HCT116 (cell line): ENCODE measurements around the gene ESRRG. TPM values are rescaled to one million over a fixed set of nuclear protein-coding genes. Genes with fewer than 3 reads are reported as not detected.

ENCODE experiments used
- ATAC-seq: fragments of 200-7000 bp; cut with Tn5 transposase; 2 replicates; pipeline ENCODE4 v1.9.1; 2020; ENCODE audit warnings: mild to moderate bottlenecking, moderate library complexity
- BruUV-seq: library from RNA; stranded (reverse); fragments of 400-500 nt; replicated peaks from 2 replicates; lab custom pipeline; 2021; lab: Mats Ljungman, UMichigan
- CTCF ChIA-PET: fragments of 300-600 bp; sonication (Branson Sonifier 250); formaldehyde crosslinking; loops from one replicate; lab custom pipeline; 2021; ENCODE audit warnings: antibody characterized with exemption; lab: Charles Lee
- POLR2A ChIA-PET: fragments of 300-600, 350-600 bp; sonication (Branson Sonifier 250); formaldehyde crosslinking; loops from one replicate; lab custom pipeline; 2021; ENCODE audit warnings: antibody characterized with exemption; lab: Charles Lee
- RAD21 ChIA-PET, 2 experiments: fragments of 300-600 bp; sonication (Branson Sonifier 250); formaldehyde crosslinking; loops; one replicate each; lab custom pipeline; 2023; ENCODE audit warnings: low total read pairs in 2 of 2; ENCODE audit not compliant: uncharacterized antibody in 2 of 2, unreplicated experiment in 2 of 2, low non-redundant PET in 1 of 2; lab: Charles Lee
- DNase-seq: peaks from one replicate; pipeline ENCODE4 v3.0.0-alpha.2; 2010; ENCODE audit warnings: low read depth, low spot score
- H2AFZ ChIP-seq: fragments of 200-600 bp; shearing (Covaris generic), sonication (generic); 2 replicates; pipeline ENCODE4 v1.6.1; 2017; ENCODE audit warnings: low read depth, mixed run types, mixed read lengths, antibody characterized with exemption, low read length; ENCODE audit not compliant: poor library complexity, severe bottlenecking
- H3K27ac ChIP-seq: 2 replicates; pipeline ENCODE4 v1.5.1; 2012; ENCODE audit warnings: low read depth, low read length
- H3K27me3 ChIP-seq: fragments of 200-600 bp; sonication (generic); 2 replicates; pipeline ENCODE4 v1.6.1; 2016; ENCODE audit warnings: mixed run types, low read length, mixed read lengths; ENCODE audit not compliant: insufficient read depth
- H3K36me3 ChIP-seq, 2 experiments: fragments of 200-500 bp in 1 of 2; fragments of 200-600 bp in 1 of 2; sonication (Bioruptor generic) in 1 of 2; sonication (generic) in 1 of 2; 2 replicates each; pipeline versions ENCODE4 v1.5.1 to v1.6.1; 2014 to 2016; ENCODE audit warnings: low read length in 2 of 2, inconsistent platforms in 1 of 2, mixed read lengths in 1 of 2, mixed run types in 1 of 2; ENCODE audit not compliant: insufficient read depth in 2 of 2, control insufficient read depth in 1 of 2
- H3K4me1 ChIP-seq, 2 experiments: fragments of 200-600 bp in 1 of 2; sonication (generic) in 1 of 2; 2 replicates each; pipeline versions ENCODE4 v1.5.1 to v1.6.1; 2012 to 2017; ENCODE audit warnings: low read length in 2 of 2, inconsistent platforms in 1 of 2, mild to moderate bottlenecking in 1 of 2, mixed read lengths in 1 of 2, mixed run types in 1 of 2, moderate library complexity in 1 of 2; ENCODE audit not compliant: insufficient read depth in 2 of 2, control insufficient read depth in 1 of 2
- H3K4me2 ChIP-seq: fragments of 200-600 bp; sonication (generic); 2 replicates; pipeline ENCODE4 v1.6.1; 2017; ENCODE audit warnings: mixed run types, low read length, mixed read lengths
- H3K4me3 ChIP-seq, 2 experiments: fragments of 200-600 bp in 1 of 2; sonication (generic) in 1 of 2; replicated peaks in 1 of 2; 2 replicates each; pipeline ENCODE4 v1.5.1; 2011 to 2016; ENCODE audit warnings: low read length in 2 of 2, control low read depth in 1 of 2, low read depth in 1 of 2, mild to moderate bottlenecking in 1 of 2, mixed read lengths in 1 of 2, mixed run types in 1 of 2
- H3K79me2 ChIP-seq: fragments of 200-600 bp; sonication (generic); 2 replicates; pipeline ENCODE4 v1.6.1; 2017; ENCODE audit warnings: mild to moderate bottlenecking, mixed run types, low read length, moderate library complexity, mixed read lengths; ENCODE audit not compliant: insufficient read depth
- H3K9ac ChIP-seq: fragments of 200-600 bp; sonication (generic); 2 replicates; pipeline ENCODE4 v1.6.1; 2016; ENCODE audit warnings: low read length, mixed read lengths
- H3K9me2 ChIP-seq: fragments of 200-600 bp; sonication (generic), shearing (Covaris generic); 2 replicates; pipeline ENCODE4 v1.6.1; 2017; ENCODE audit warnings: mixed run types, mild to moderate bottlenecking, moderate library complexity; ENCODE audit not compliant: insufficient read depth
- H3K9me3 ChIP-seq, 2 experiments: fragments of 200-500 bp in 1 of 2; fragments of 200-600 bp in 1 of 2; sonication (Bioruptor generic) in 1 of 2; sonication (generic) in 1 of 2; 2 replicates each; pipeline ENCODE4 v1.6.1; 2014 to 2017; ENCODE audit warnings: low read length in 2 of 2, mixed read lengths in 2 of 2, inconsistent platforms in 1 of 2, low read depth in 1 of 2, mild to moderate bottlenecking in 1 of 2, mixed run types in 1 of 2, moderate library complexity in 1 of 2; ENCODE audit not compliant: control insufficient read depth in 1 of 2, insufficient read depth in 1 of 2
- H4K20me1 ChIP-seq: fragments of 200-600 bp; sonication (generic), shearing (Covaris generic); 2 replicates; pipeline ENCODE4 v1.6.1; 2017; ENCODE audit warnings: mixed run types, mild to moderate bottlenecking, moderate library complexity; ENCODE audit not compliant: insufficient read depth
- ATF3 ChIP-seq: IDR thresholded peaks from 2 replicates; pipeline ENCODE4 v1.6.1; 2012
- CBX3 ChIP-seq: IDR thresholded peaks from 2 replicates; pipeline ENCODE4 v1.6.1; 2012; ENCODE audit warnings: low read depth
- CEBPB ChIP-seq: IDR thresholded peaks from 2 replicates; pipeline ENCODE4 v1.6.1; 2012; ENCODE audit warnings: low read depth
- EGR1 ChIP-seq: IDR thresholded peaks from 2 replicates; pipeline ENCODE4 v1.6.1; 2012; ENCODE audit warnings: low read depth
- ELF1 ChIP-seq: IDR thresholded peaks from 2 replicates; pipeline ENCODE4 v1.6.1; 2012; ENCODE audit warnings: low read depth, borderline replicate concordance
- EZH2phosphoT487 ChIP-seq: fragments of 200-600 bp; IDR thresholded peaks from 2 replicates; pipeline ENCODE4 v1.6.1; 2018; ENCODE audit warnings: antibody characterized with exemption, borderline replicate concordance
- POLR2A ChIP-seq: IDR thresholded peaks from 2 replicates; pipeline ENCODE4 v1.7.0; 2011; ENCODE audit warnings: borderline replicate concordance; ENCODE audit not compliant: insufficient read depth, insufficient read length; ENCODE audit errors: extremely low read depth
- POLR2AphosphoS5 ChIP-seq: IDR thresholded peaks from 2 replicates; pipeline ENCODE4 v1.6.1; 2011; ENCODE audit warnings: mild to moderate bottlenecking, low read depth, low read length, moderate library complexity
- RAD21 ChIP-seq: IDR thresholded peaks from 2 replicates; pipeline ENCODE4 v1.6.1; 2012; ENCODE audit warnings: low read depth, mild to moderate bottlenecking
- SIN3A ChIP-seq: IDR thresholded peaks from 2 replicates; pipeline ENCODE4 v1.6.1; 2012; ENCODE audit warnings: low read depth
- YY1 ChIP-seq: IDR thresholded peaks from 2 replicates; pipeline ENCODE4 v1.6.1; 2011; ENCODE audit warnings: low read length, low read depth, moderate library complexity, mild to moderate bottlenecking; ENCODE audit not compliant: insufficient replicate concordance; ENCODE audit errors: extremely low read depth
- ZBTB33 ChIP-seq: IDR thresholded peaks from 2 replicates; pipeline ENCODE4 v1.6.1; 2011; ENCODE audit warnings: mild to moderate bottlenecking, low read length, moderate library complexity; ENCODE audit not compliant: insufficient replicate concordance; ENCODE audit errors: extremely low read depth
- ZFX ChIP-seq: fragments of 450-650 bp; IDR thresholded peaks from 2 replicates; pipeline ENCODE4 v1.6.1; 2017
- intact Hi-C: fragments of 100-400 bp; cut with micrococcal nuclease; formaldehyde crosslinking; loops from 2 replicates; pipeline ENCODE4 v1.10.0; 2022
- total RNA-seq: library from RNA; stranded (reverse); gene quantifications from one replicate; pipeline ENCODE4 v1.2.1, GENCODE V29; 2021; ENCODE audit not compliant: unreplicated experiment
- TF ChIP-seq, protein P1 (sequence below): IDR thresholded peaks from 2 replicates; pipeline ENCODE4 v1.6.1; 2012; ENCODE audit warnings: low read depth
- TF ChIP-seq, protein P2 (sequence below), 3 experiments: fragments of 200-600 bp in 1 of 3; sonication (generic) in 1 of 3; IDR thresholded peaks in 2 of 3; conservative IDR thresholded peaks in 1 of 3; 2 replicates each; pipeline ENCODE4 v1.5.1; 2012 to 2017; ENCODE audit warnings: low read depth in 2 of 3, low read length in 2 of 3, antibody characterized with exemption in 1 of 3, borderline replicate concordance in 1 of 3, control low read depth in 1 of 3, mild to moderate bottlenecking in 1 of 3, mixed read lengths in 1 of 3, mixed run types in 1 of 3, moderate library complexity in 1 of 3; ENCODE audit not compliant: insufficient read depth in 1 of 3
- TF ChIP-seq, protein P3 (sequence below): IDR thresholded peaks from 2 replicates; pipeline ENCODE4 v1.6.1; 2012

Gene ESRRG
- total RNA-seq, 1 experiment from 2014 or later, result not detected

- no peak for ATAC-seq
- H3K4me3 ChIP-seq, result no peak overlapping the region
- no peak overlapping the region for H3K27ac ChIP-seq
- no peak overlapping the region for H2AFZ ChIP-seq
- no peaks in the 10 kb centered on the region for H3K79me2 ChIP-seq
- no peaks in the 10 kb centered on the region; a peak in 2 of 4 replicates for H3K9me3 ChIP-seq
- POLR2A ChIA-PET, result no interaction called here
- CTCF ChIA-PET, result no interaction called here
- TF ChIP-seq EGR1 (no peak), EZH2phosphoT487 (no peak), POLR2AphosphoS5 (no peak), POLR2A (no peak), RAD21 (no peak), ATF3 (no peak), ELF1 (no peak), CEBPB (no peak), CBX3 (no peak), SIN3A (no peak), YY1 (no peak), ZBTB33 (no peak), ZFX (no peak)
- TF ChIP-seq, protein P1, sequence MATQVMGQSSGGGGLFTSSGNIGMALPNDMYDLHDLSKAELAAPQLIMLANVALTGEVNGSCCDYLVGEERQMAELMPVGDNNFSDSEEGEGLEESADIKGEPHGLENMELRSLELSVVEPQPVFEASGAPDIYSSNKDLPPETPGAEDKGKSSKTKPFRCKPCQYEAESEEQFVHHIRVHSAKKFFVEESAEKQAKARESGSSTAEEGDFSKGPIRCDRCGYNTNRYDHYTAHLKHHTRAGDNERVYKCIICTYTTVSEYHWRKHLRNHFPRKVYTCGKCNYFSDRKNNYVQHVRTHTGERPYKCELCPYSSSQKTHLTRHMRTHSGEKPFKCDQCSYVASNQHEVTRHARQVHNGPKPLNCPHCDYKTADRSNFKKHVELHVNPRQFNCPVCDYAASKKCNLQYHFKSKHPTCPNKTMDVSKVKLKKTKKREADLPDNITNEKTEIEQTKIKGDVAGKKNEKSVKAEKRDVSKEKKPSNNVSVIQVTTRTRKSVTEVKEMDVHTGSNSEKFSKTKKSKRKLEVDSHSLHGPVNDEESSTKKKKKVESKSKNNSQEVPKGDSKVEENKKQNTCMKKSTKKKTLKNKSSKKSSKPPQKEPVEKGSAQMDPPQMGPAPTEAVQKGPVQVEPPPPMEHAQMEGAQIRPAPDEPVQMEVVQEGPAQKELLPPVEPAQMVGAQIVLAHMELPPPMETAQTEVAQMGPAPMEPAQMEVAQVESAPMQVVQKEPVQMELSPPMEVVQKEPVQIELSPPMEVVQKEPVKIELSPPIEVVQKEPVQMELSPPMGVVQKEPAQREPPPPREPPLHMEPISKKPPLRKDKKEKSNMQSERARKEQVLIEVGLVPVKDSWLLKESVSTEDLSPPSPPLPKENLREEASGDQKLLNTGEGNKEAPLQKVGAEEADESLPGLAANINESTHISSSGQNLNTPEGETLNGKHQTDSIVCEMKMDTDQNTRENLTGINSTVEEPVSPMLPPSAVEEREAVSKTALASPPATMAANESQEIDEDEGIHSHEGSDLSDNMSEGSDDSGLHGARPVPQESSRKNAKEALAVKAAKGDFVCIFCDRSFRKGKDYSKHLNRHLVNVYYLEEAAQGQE, result no peak
- TF ChIP-seq, protein P2, sequence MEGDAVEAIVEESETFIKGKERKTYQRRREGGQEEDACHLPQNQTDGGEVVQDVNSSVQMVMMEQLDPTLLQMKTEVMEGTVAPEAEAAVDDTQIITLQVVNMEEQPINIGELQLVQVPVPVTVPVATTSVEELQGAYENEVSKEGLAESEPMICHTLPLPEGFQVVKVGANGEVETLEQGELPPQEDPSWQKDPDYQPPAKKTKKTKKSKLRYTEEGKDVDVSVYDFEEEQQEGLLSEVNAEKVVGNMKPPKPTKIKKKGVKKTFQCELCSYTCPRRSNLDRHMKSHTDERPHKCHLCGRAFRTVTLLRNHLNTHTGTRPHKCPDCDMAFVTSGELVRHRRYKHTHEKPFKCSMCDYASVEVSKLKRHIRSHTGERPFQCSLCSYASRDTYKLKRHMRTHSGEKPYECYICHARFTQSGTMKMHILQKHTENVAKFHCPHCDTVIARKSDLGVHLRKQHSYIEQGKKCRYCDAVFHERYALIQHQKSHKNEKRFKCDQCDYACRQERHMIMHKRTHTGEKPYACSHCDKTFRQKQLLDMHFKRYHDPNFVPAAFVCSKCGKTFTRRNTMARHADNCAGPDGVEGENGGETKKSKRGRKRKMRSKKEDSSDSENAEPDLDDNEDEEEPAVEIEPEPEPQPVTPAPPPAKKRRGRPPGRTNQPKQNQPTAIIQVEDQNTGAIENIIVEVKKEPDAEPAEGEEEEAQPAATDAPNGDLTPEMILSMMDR (IDR thresholded peaks at IDR 0.05 in 2 of 3, conservative IDR thresholded peaks at IDR 0.05 in 1 of 3; ENCODE audit: borderline replicate concordance in 1 of 3, insufficient read depth in 1 of 3, low read depth in 2 of 3, low read length in 2 of 3), result no peak
- TF ChIP-seq, protein P3, sequence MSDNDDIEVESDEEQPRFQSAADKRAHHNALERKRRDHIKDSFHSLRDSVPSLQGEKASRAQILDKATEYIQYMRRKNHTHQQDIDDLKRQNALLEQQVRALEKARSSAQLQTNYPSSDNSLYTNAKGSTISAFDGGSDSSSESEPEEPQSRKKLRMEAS, result no peak
- H3K9ac ChIP-seq, result no peak overlapping the region
- H3K36me3 ChIP-seq, result no peaks in the 10 kb centered on the region
- intact Hi-C loops, result no loop called here
- no peaks in the 10 kb centered on the region for H3K27me3 ChIP-seq
- BruUV-seq, result no TSS peak
- DNase-seq, result no peak
- no peak overlapping the region for H3K4me2 ChIP-seq
- H3K9me2 ChIP-seq, result no peaks in the 10 kb centered on the region
- RAD21 ChIA-PET, result no interaction called here
- H4K20me1 ChIP-seq, result no peaks in the 10 kb centered on the region
- H3K4me1 ChIP-seq, result no peaks in the 10 kb centered on the region
Measured at GRCh38 chr1:216563087-216563486, 160.1 kb downstream of the ESRRG start.
